Smooth muscle cell (in vitro differentiated cells): ENCODE measurements around the gene HMX2. TPM values are rescaled to one million over a fixed set of nuclear protein-coding genes. Genes with fewer than 3 reads are reported as not detected.

Experiments
- DNase-seq: peaks from one replicate; lab custom pipeline; 2025; ENCODE audit not compliant: unreplicated experiment; lab: John Stamatoyannopoulos, UW
- H2AFZ ChIP-seq: fragments of 200-600 bp; sonication (generic); 2 replicates; pipeline ENCODE4 v1.6.0; 2016; ENCODE audit warnings: antibody characterized with exemption, low read depth, mild to moderate bottlenecking
- H3F3A ChIP-seq: fragments of 200-600 bp; sonication (generic); 2 replicates; pipeline ENCODE4 v1.6.0; 2017; ENCODE audit warnings: antibody characterized with exemption, low read depth
- H3K27ac ChIP-seq: fragments of 200-600 bp; sonication (generic); 2 replicates; pipeline ENCODE4 v1.5.1; 2016; ENCODE audit warnings: low read depth, mild to moderate bottlenecking
- H3K27me3 ChIP-seq: fragments of 200-600 bp; sonication (generic); 2 replicates; pipeline ENCODE4 v1.6.1; 2016; ENCODE audit warnings: low read depth, mild to moderate bottlenecking
- H3K36me3 ChIP-seq: fragments of 200-600 bp; sonication (generic); 2 replicates; pipeline ENCODE4 v1.5.1; 2016; ENCODE audit warnings: low read depth
- H3K4me1 ChIP-seq: fragments of 200-600 bp; sonication (generic); 2 replicates; pipeline ENCODE4 v1.5.1; 2016; ENCODE audit warnings: low read depth
- H3K4me2 ChIP-seq: fragments of 200-600 bp; sonication (generic); 2 replicates; pipeline ENCODE4 v1.6.0; 2016; ENCODE audit warnings: mild to moderate bottlenecking
- H3K4me3 ChIP-seq: fragments of 200-600 bp; sonication (generic); 2 replicates; pipeline ENCODE4 v1.5.1; 2016; ENCODE audit warnings: mild to moderate bottlenecking
- H3K79me2 ChIP-seq: fragments of 200-600 bp; sonication (generic); 2 replicates; pipeline ENCODE4 v1.6.0; 2016; ENCODE audit warnings: low read depth, mild to moderate bottlenecking
- H3K9ac ChIP-seq: fragments of 200-600 bp; sonication (generic); 2 replicates; pipeline ENCODE4 v1.6.0; 2016; ENCODE audit warnings: low read depth
- H3K9me3 ChIP-seq: fragments of 200-600 bp; sonication (generic); replicated peaks from 2 replicates; pipeline ENCODE4 v1.5.1; 2016; ENCODE audit warnings: low read depth
- H4K20me1 ChIP-seq: fragments of 200-600 bp; sonication (generic); 2 replicates; pipeline ENCODE4 v1.6.0; 2016; ENCODE audit warnings: low read depth
- CTCF ChIP-seq: fragments of 200-600 bp; sonication (generic); IDR thresholded peaks from 2 replicates; pipeline ENCODE4 v1.5.1; 2017; ENCODE audit warnings: borderline replicate concordance, mild to moderate bottlenecking, antibody characterized with exemption; ENCODE audit not compliant: insufficient read depth, poor library complexity, severe bottlenecking
- WGBS: methylation state at CpG from one replicate; pipeline ENCODE4 v1.1.7; 2016; ENCODE audit warnings: low lambda C conversion rate; 5-methylcytosine and 5-hydroxymethylcytosine counted together
- polyA plus RNA-seq: library from polyadenylated mRNA; unstranded; fragments of >200 nt; fragmentation: Nextera tagmentation; extraction: Ambion mirVana; gene quantifications from 2 replicates; pipeline ENCODE4 v1.2.1, GENCODE V29; 2016
- total RNA-seq: library from RNA; depleted of rRNA; stranded (reverse); fragments of >200 nt; gene quantifications from 2 replicates; pipeline ENCODE4 v1.2.3, GENCODE V29; 2014

Gene HMX2
- total and polyA plus RNA-seq, 2 experiments from 2014 or later: not detected

- Histone ChIP-seq H3K4me1 (no peaks in the 10 kb centered on the region), H3F3A (no peaks in the 10 kb centered on the region), H3K9me3 (no peaks in the 10 kb centered on the region), H3K9ac (no peak overlapping the region), H4K20me1 (no peaks in the 10 kb centered on the region), H3K79me2 (no peaks in the 10 kb centered on the region), H3K4me3 (no peak overlapping the region), H3K27me3 (peaks cover 81% of the 10 kb centered on the region), H3K27ac (no peak overlapping the region), H3K36me3 (no peaks in the 10 kb centered on the region), H2AFZ (no peak overlapping the region), H3K4me2 (no peak overlapping the region)
- no peak for DNase-seq
- 86% methylated on average over 8 of the region's 8 CpGs for WGBS
- no peak for TF ChIP-seq CTCF
Measured at GRCh38 chr10:123119081-123119480, 28.9 kb upstream of the HMX2 start.

GRCh38 chr10:123126246-123126645 lies 21.7 kb upstream of the HMX2 start:
- H3K9ac ChIP-seq: no peak overlapping the region
- no peak overlapping the region for H2AFZ ChIP-seq
- no peak for DNase-seq
- no peak for TF ChIP-seq CTCF
- H3K27me3 ChIP-seq: peaks cover 92% of the 10 kb centered on the region
- H3K36me3 ChIP-seq: no peaks in the 10 kb centered on the region
- no peaks in the 10 kb centered on the region for H3K4me1 ChIP-seq
- H3K79me2 ChIP-seq: no peaks in the 10 kb centered on the region
- H3K27ac ChIP-seq: no peak overlapping the region
- H3K4me2 ChIP-seq: no peak overlapping the region
- H3K9me3 ChIP-seq: no peaks in the 10 kb centered on the region
- WGBS: 74% methylated on average over 5 of the region's 5 CpGs
- no peaks in the 10 kb centered on the region for H4K20me1 ChIP-seq
- no peaks in the 10 kb centered on the region for H3F3A ChIP-seq
- no peak overlapping the region for H3K4me3 ChIP-seq

GRCh38 chr10:123129618-123130271 lies 18.2 kb upstream of the HMX2 start:
- H3K36me3 ChIP-seq: no peaks in the 10 kb centered on the region
- TF ChIP-seq CTCF: no peak
- no peaks in the 10 kb centered on the region for H3K9me3 ChIP-seq
- H3K4me1 ChIP-seq: peaks cover 9% of the 10 kb centered on the region
- H3K4me2 ChIP-seq: no peak overlapping the region
- no peaks in the 10 kb centered on the region for H4K20me1 ChIP-seq
- no peaks in the 10 kb centered on the region for H3F3A ChIP-seq
- H2AFZ ChIP-seq: no peak overlapping the region
- H3K9ac ChIP-seq: no peak overlapping the region
- no peak overlapping the region for H3K4me3 ChIP-seq
- peaks cover 99% of the 10 kb centered on the region for H3K27me3 ChIP-seq
- H3K79me2 ChIP-seq: no peaks in the 10 kb centered on the region
- DNase-seq: no peak
- WGBS: 77% methylated on average over 4 of the region's 4 CpGs
- no peak overlapping the region for H3K27ac ChIP-seq
